C4-2B (cell line): Measurements from ENCODE around the gene PALLD.

Experiments used
- ZFX ChIP-seq: fragments of 450-650 bp; IDR thresholded peaks from 2 replicates; pipeline ENCODE4 v1.6.1; 2017
- TF ChIP-seq, protein P1 (sequence below): fragments of 450-650 bp; conservative IDR thresholded peaks from 2 replicates; pipeline ENCODE4 v1.5.1; 2017; ENCODE audit warnings: mild to moderate bottlenecking

DNA sequence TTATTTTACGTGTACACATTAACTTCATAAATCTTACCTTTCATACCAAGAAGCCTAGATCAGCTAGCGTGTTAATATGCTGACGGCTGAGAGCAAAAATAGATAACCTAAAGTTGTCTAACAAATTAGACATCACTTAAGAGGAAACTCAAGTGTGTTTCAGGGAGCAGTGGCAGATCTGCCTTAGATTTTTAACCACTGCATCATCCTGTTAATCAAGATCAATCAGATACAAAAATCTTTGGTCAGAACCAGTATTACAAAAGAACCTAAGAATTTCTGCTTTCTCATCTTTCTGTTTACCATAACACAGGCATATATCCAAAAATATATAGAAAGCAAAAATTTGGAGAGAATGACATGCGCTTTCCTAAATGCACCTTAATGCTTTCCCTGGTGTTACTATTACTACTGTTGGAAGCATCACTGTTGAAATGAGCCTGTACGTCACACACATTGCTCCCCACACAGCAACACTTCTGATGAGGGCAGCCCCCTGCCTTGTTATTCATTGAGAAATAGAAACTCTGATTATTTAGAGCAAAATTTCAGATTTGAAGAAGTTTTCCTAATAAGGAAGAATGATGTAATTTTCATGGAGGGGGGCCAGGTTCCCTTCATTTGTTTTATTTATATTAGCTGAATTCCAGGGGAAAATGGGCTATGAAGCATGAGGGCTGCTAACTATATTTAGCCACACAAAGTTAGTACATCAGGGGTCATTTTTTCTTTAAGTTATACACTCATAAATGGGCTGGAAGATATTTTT, 360.9 kb downstream of the PALLD start:
- TF ChIP-seq, protein P1, sequence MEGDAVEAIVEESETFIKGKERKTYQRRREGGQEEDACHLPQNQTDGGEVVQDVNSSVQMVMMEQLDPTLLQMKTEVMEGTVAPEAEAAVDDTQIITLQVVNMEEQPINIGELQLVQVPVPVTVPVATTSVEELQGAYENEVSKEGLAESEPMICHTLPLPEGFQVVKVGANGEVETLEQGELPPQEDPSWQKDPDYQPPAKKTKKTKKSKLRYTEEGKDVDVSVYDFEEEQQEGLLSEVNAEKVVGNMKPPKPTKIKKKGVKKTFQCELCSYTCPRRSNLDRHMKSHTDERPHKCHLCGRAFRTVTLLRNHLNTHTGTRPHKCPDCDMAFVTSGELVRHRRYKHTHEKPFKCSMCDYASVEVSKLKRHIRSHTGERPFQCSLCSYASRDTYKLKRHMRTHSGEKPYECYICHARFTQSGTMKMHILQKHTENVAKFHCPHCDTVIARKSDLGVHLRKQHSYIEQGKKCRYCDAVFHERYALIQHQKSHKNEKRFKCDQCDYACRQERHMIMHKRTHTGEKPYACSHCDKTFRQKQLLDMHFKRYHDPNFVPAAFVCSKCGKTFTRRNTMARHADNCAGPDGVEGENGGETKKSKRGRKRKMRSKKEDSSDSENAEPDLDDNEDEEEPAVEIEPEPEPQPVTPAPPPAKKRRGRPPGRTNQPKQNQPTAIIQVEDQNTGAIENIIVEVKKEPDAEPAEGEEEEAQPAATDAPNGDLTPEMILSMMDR = no peak
- TF ChIP-seq ZFX = no peak
